ENCODE data around the gene AFF1. TPM values are rescaled to one million over a fixed set of nuclear protein-coding genes. Genes with fewer than 3 reads are reported as not detected.

Gene AFF1
- total RNA-seq: 7.9 and 9.7 TPM in 2 replicates

GRCh38 chr4:86934771-86935565, at the start of gene AFF1:
Gene AFF1, plus strand, starts transcription at chr4:86935011. Its CDS starts 13,523 bp downstream, at chr4:86948534.

GRCh38 chr4:86891762-86892635, 42.8 kb upstream of the AFF1 start, which contains the start of gene C4orf36:
Gene C4orf36, minus strand, starts transcription at chr4:86892422. Its CDS starts 902 bp downstream, at chr4:86891520.

Other genes with a start within 250 kb of the AFF1 start
- 0.15 TPM in 1 of 2 replicates, not detected in the other for gene SLC10A6, start 85.6 kb upstream of the AFF1 start, total RNA-seq
- 2.4 and 2.7 TPM in 2 replicates for gene C4orf36, start 42.6 kb upstream of the AFF1 start, total RNA-seq

Measured in bronchus fibroblast of lung (primary cell).